HepG2 (cell line): ENCODE measurements around the gene COX4I2. TPM values are rescaled to one million over a fixed set of nuclear protein-coding genes. Genes with fewer than 3 reads are reported as not detected.

Source experiments
- ATAC-seq: fragments of 200-7000 bp; cut with Tn5 transposase; 3 replicates; pipeline ENCODE4 v1.9.1; 2020; ENCODE audit warnings: mild to moderate bottlenecking, moderate library complexity
- Bru-seq: library from RNA; stranded (reverse); fragments of 400-500 nt; gene quantifications from one replicate; lab custom pipeline; 2021; lab: Mats Ljungman, UMichigan
- BruChase-seq, 2 experiments: library from RNA; stranded (reverse); fragments of 400-500 nt; gene quantifications; one replicate each; lab custom pipeline; 2021; lab: Mats Ljungman, UMichigan
- BruUV-seq: library from RNA; stranded (reverse); fragments of 400-500 nt; replicated peaks from 2 replicates; lab custom pipeline; 2021; lab: Mats Ljungman, UMichigan
- CTCF ChIA-PET: fragments of 300-600 bp; formaldehyde crosslinking; extraction: SDS; loops from one replicate; lab custom pipeline; 2021; ENCODE audit warnings: low total read pairs, inconsistent platforms, low intra/inter-chr PET ratio; lab: Yijun Ruan, JAX
- POLR2A ChIA-PET: fragments of 350-600 bp; sonication (Branson Sonifier 250); formaldehyde crosslinking; loops from one replicate; lab custom pipeline; 2020; ENCODE audit warnings: antibody characterized with exemption, inconsistent platforms; lab: Yijun Ruan, JAX
- DNase-seq: peaks from one replicate; pipeline ENCODE4 v3.0.0-alpha.2; 2015; ENCODE audit warnings: low spot score
- FAIRE-seq: peaks from 3 replicates; lab custom pipeline; 2011; peaks lifted over from hg19 to GRCh38; lab: Jason Lieb, UNC
- H2AFZ ChIP-seq: one replicate; pipeline ENCODE4 v1.6.1; 2011; ENCODE audit warnings: low read length, inconsistent platforms
- H3K27ac ChIP-seq: fragments of 300-600 bp; 3 replicates; pipeline ENCODE4 v1.8.0; 2011; ENCODE audit warnings: mixed run types, mild to moderate bottlenecking, mixed read lengths, low read length, inconsistent platforms; ENCODE audit not compliant: insufficient read depth; ENCODE audit errors: extremely low read length
- H3K27me3 ChIP-seq, 2 experiments: fragments of 200-600 bp in 1 of 2; 2 replicates in 1 of 2; 3 replicates in 1 of 2; pipeline versions ENCODE4 v1.6.0 to v1.8.0; 2011; ENCODE audit warnings: low read length in 2 of 2, mild to moderate bottlenecking in 2 of 2, moderate library complexity in 2 of 2, inconsistent platforms in 1 of 2; ENCODE audit not compliant: insufficient read depth in 2 of 2, control insufficient read depth in 1 of 2
- H3K36me3 ChIP-seq, 2 experiments: fragments of 200-600 bp in 1 of 2; replicated peaks in 1 of 2; 2 replicates in 1 of 2; 3 replicates in 1 of 2; pipeline versions ENCODE4 v1.5.1 to v1.8.0; 2011; ENCODE audit warnings: low read length in 2 of 2, inconsistent platforms in 1 of 2; ENCODE audit not compliant: insufficient read depth in 2 of 2, control insufficient read depth in 1 of 2
- H3K4me1 ChIP-seq: 2 replicates; pipeline ENCODE4 v1.5.1; 2012; ENCODE audit warnings: low read length, inconsistent platforms; ENCODE audit not compliant: insufficient read depth
- H3K4me2 ChIP-seq: 2 replicates; pipeline ENCODE4 v1.6.0; 2011; ENCODE audit warnings: low read depth, low read length, inconsistent platforms
- H3K4me3 ChIP-seq, 3 experiments: fragments of 200-600 bp in 1 of 3; sonication (generic), shearing (Covaris generic) in 1 of 3; replicated peaks in 1 of 3; 2 replicates each; pipeline ENCODE4 v1.5.1; 2011 to 2016; ENCODE audit warnings: low read length in 3 of 3, inconsistent platforms in 2 of 3, low read depth in 2 of 3, mild to moderate bottlenecking in 2 of 3, control low read depth in 1 of 3, mixed read lengths in 1 of 3; ENCODE audit not compliant: insufficient read depth in 1 of 3
- H3K79me2 ChIP-seq: one replicate; pipeline ENCODE4 v1.6.1; 2011; ENCODE audit warnings: low read length, inconsistent platforms; ENCODE audit not compliant: insufficient read depth
- H3K9ac ChIP-seq: 2 replicates; pipeline ENCODE4 v1.6.0; 2011; ENCODE audit warnings: mild to moderate bottlenecking, low read depth, low read length, inconsistent platforms; ENCODE audit not compliant: insufficient read depth
- H3K9me3 ChIP-seq: 2 replicates; pipeline ENCODE4 v1.5.1; 2012; ENCODE audit warnings: mild to moderate bottlenecking, low read length
- H4K20me1 ChIP-seq: 2 replicates; pipeline ENCODE4 v1.6.0; 2011; ENCODE audit warnings: inconsistent platforms, mild to moderate bottlenecking, low read length, moderate library complexity; ENCODE audit not compliant: insufficient read depth
- FOXA3 ChIP-seq: IDR thresholded peaks from 2 replicates; pipeline ENCODE4 v1.6.1; 2016; ENCODE audit warnings: missing genetic modification reagents, missing compliant biosample characterization
- IKZF5 ChIP-seq: IDR thresholded peaks from 2 replicates; pipeline ENCODE4 v1.6.1; 2018; ENCODE audit warnings: missing genetic modification reagents, mild to moderate bottlenecking, missing compliant biosample characterization
- NFKB2 ChIP-seq: sonication (generic); formaldehyde crosslinking; IDR thresholded peaks from 2 replicates; pipeline ENCODE4 v1.4.0; 2020; ENCODE audit warnings: missing genetic modification reagents, borderline replicate concordance
- STAG1 ChIP-seq: sonication (generic); formaldehyde crosslinking; IDR thresholded peaks from 2 replicates; pipeline ENCODE4 v1.4.0; 2020; ENCODE audit warnings: missing genetic modification reagents
- ZBTB33 ChIP-seq: sonication (generic); formaldehyde crosslinking; IDR thresholded peaks from 2 replicates; pipeline ENCODE4 v1.4.0; 2020; ENCODE audit warnings: missing genetic modification reagents
- ZBTB38 ChIP-seq: sonication (generic); formaldehyde crosslinking; IDR thresholded peaks from 2 replicates; pipeline ENCODE4 v1.5.1; 2020; ENCODE audit warnings: mild to moderate bottlenecking, missing genetic modification reagents
- ZFX ChIP-seq: sonication (generic); formaldehyde crosslinking; IDR thresholded peaks from 2 replicates; pipeline ENCODE4 v1.4.0; 2020; ENCODE audit warnings: mild to moderate bottlenecking, low read depth, missing genetic modification reagents, moderate library complexity
- ZNF468 ChIP-seq: sonication (generic); formaldehyde crosslinking; IDR thresholded peaks from 2 replicates; pipeline ENCODE4 v1.8.0; 2022; ENCODE audit warnings: mild to moderate bottlenecking, moderate library complexity, missing genetic modification reagents
- ZNF607 ChIP-seq: sonication (generic); formaldehyde crosslinking; IDR thresholded peaks from 2 replicates; pipeline ENCODE4 v1.5.1; 2020; ENCODE audit warnings: missing genetic modification reagents, mild to moderate bottlenecking, borderline replicate concordance
- ZNF687 ChIP-seq: sonication (generic); formaldehyde crosslinking; IDR thresholded peaks from 2 replicates; pipeline ENCODE4 v1.5.1; 2020; ENCODE audit warnings: mild to moderate bottlenecking, missing genetic modification reagents, moderate library complexity
- WGBS: methylation state at CpG from one replicate; pipeline ENCODE4 v1.1.6; 2017; ENCODE audit warnings: low lambda C conversion rate; 5-methylcytosine and 5-hydroxymethylcytosine counted together
- in situ Hi-C: cut with HindIII; loops from 2 replicates; pipeline ENCODE4 v1.10.0; 2017; ENCODE audit warnings: low pct_unique_long_range_greater_than_20kb; ENCODE audit not compliant: extremely low pct_ligation_motif_present
- intact Hi-C: fragments of 100-400 bp; cut with micrococcal nuclease; formaldehyde crosslinking; loops from one replicate; pipeline ENCODE4 v1.10.0; 2022; ENCODE audit not compliant: unreplicated experiment
- long read RNA-seq, 2 experiments: library from RNA in 1 of 2; library from polyadenylated mRNA in 1 of 2; stranded (forward) in 1 of 2; unstranded in 1 of 2; transcript quantifications; one replicate each; pipeline ENCODE4 v2.0.0, GENCODE V29; 2019 to 2022
- polyA minus RNA-seq, 3 experiments: library from RNA; depleted of rRNA, polyadenylated mRNA; stranded (reverse); fragments of >200 nt; gene quantifications; 2 replicates each; pipeline ENCODE4 v1.2.3, GENCODE V29; 2011; ENCODE audit warnings: low replicate concordance in 1 of 3
- polyA plus RNA-seq, 8 experiments: library from polyadenylated mRNA; depleted of rRNA in 3 of 8; stranded (reverse) in 7 of 8; unstranded in 1 of 8; fragments of >200 nt; fragmentation: Illumina TruSeq in 4 of 8; extraction: Trizol in 4 of 8; gene quantifications; 2 replicates each; pipeline versions ENCODE4 v1.2.1 to v1.2.3, GENCODE V29; 2011 to 2016; ENCODE audit warnings: low read depth in 4 of 8, missing spikeins in 1 of 8, mixed read lengths in 1 of 8; ENCODE audit not compliant: insufficient read depth in 1 of 8
- total RNA-seq, 5 experiments: library from RNA; depleted of rRNA; stranded (reverse); fragments of >200 nt; fragmentation: Illumina TruSeq; extraction: Trizol; gene quantifications; 2 replicates each; pipeline ENCODE4 v1.2.3, GENCODE V29; 2016; ENCODE audit warnings: low read depth in 1 of 5

Gene COX4I2
- total RNA-seq (2016; rRNA removed; fragmentation: Illumina TruSeq; extraction: Trizol) (not detected in 2 replicates), polyA plus RNA-seq (2011; rRNA removed) (0.74 and 1.1 TPM in 2 replicates), polyA minus RNA-seq (2011; rRNA and poly(A)+ RNA removed; ENCODE audit: low replicate concordance) (not detected in 2 replicates), Bru-seq, nascent RNA (not detected), BruChase-seq, experiment 1, labeled RNA remaining after a 6-hour chase (percentile 11 among the genes with signal in this experiment), BruChase-seq, experiment 2, labeled RNA remaining after a 2-hour chase (not detected)
- not detected in 2 replicates for total RNA-seq (2016; cell fraction: cytosol; rRNA removed; fragmentation: Illumina TruSeq; extraction: Trizol; ENCODE audit: low read depth)
- total RNA-seq (2016; cell fraction: insoluble cytoplasmic fraction; rRNA removed; fragmentation: Illumina TruSeq; extraction: Trizol): not detected in 2 replicates
- total RNA-seq (2016; cell fraction: membrane; rRNA removed; fragmentation: Illumina TruSeq; extraction: Trizol): not detected in 2 replicates
- total RNA-seq (2016; cell fraction: nucleus; rRNA removed; fragmentation: Illumina TruSeq; extraction: Trizol): not detected in 2 replicates
- 0.97 and 1.4 TPM in 2 replicates for polyA plus RNA-seq (2011; cell fraction: cytosol; rRNA removed)
- polyA plus RNA-seq (2011; cell fraction: nucleus; rRNA removed): 0.31 TPM in 1 of 2 replicates, not detected in the other
- polyA plus RNA-seq (2012): 0.61 and 0.68 TPM in 2 replicates
- not detected in 2 replicates for polyA plus RNA-seq (2016; cell fraction: cytosol; fragmentation: Illumina TruSeq; extraction: Trizol; ENCODE audit: low read depth)
- not detected in 2 replicates for polyA plus RNA-seq (2016; cell fraction: insoluble cytoplasmic fraction; fragmentation: Illumina TruSeq; extraction: Trizol; ENCODE audit: low read depth)
- not detected in 2 replicates for polyA plus RNA-seq (2016; cell fraction: membrane; fragmentation: Illumina TruSeq; extraction: Trizol; ENCODE audit: low read depth)
- polyA plus RNA-seq (2016; cell fraction: nucleus; fragmentation: Illumina TruSeq; extraction: Trizol; ENCODE audit: insufficient read depth, low read depth): not detected in 2 replicates
- not detected in 2 replicates for polyA minus RNA-seq (2011; cell fraction: cytosol; rRNA and poly(A)+ RNA removed)
- polyA minus RNA-seq (2011; cell fraction: nucleus; rRNA and poly(A)+ RNA removed): not detected in 2 replicates
- long read RNA-seq, experiment 1: 0 reads
- long read RNA-seq, experiment 2: 0 reads

- BruUV-seq: no TSS peak
- Histone ChIP-seq H3K27me3 (peaks cover 9 to 22% of the 10 kb centered on the region in 2 experiments; a peak in 3 of 5 replicates), H4K20me1 (no peaks in the 10 kb centered on the region), H3K9me3 (no peaks in the 10 kb centered on the region), H2AFZ (no peak within 1 kb of the TSS), H3K27ac (no peak within 1 kb of the TSS), H3K79me2 (no peaks in the 10 kb centered on the region), H3K4me3 (peak within 1 kb of the TSS in 1 of 3 experiments; percentile 32; a peak in 1 of 6 replicates), H3K4me2 (peak within 1 kb of the TSS; percentile 34; the same call in 1 of the 2 replicates), H3K4me1 (peaks cover 43% of the 10 kb centered on the region), H3K36me3 (no peaks in the 10 kb centered on the region), H3K9ac (peak within 1 kb of the TSS; percentile 6; the same call in 1 of the 2 replicates)
- DNase-seq (no peak), ATAC-seq (no peak), FAIRE-seq (no peak)
- intact Hi-C loops: no loop called here
- POLR2A ChIA-PET: no interaction called here
- in situ Hi-C loops: no loop called here
- WGBS: 83% methylated on average over 24 of the region's 34 CpGs
- CTCF ChIA-PET: no interaction called here
- TF ChIP-seq ZNF607 (CRISPR knock-in tag): 0 out of 2 replicates have a peak, but pooled peaks have one; percentile 14
- TF ChIP-seq ZNF468: no peak
- TF ChIP-seq STAG1 (CRISPR knock-in tag): no peak
- TF ChIP-seq ZBTB38 (CRISPR knock-in tag): peak; percentile 19; the same call in 1 of the 2 replicates
- 0 out of 2 replicates have a peak, but pooled peaks have one; percentile 5 for TF ChIP-seq ZFX (CRISPR knock-in tag)
- no peak for TF ChIP-seq FOXA3
- peak; percentile 65 for TF ChIP-seq ZBTB33
- 0 out of 2 replicates have a peak, but pooled peaks have one; percentile 10 for TF ChIP-seq IKZF5 (CRISPR knock-in tag)
- no peak for TF ChIP-seq NFKB2 (CRISPR knock-in tag)
- 0 out of 2 replicates have a peak, but pooled peaks have one; percentile 28 for TF ChIP-seq ZNF687
Observed at GRCh38 chr20:31637660-31638059, at the start of gene COX4I2. COX4I2 (plus strand) TSS chr20:31637912; CDS start chr20:31639018, 1,106 bp downstream.
